Ovary (tissue), 9 donors: ENCODE results near the gene MTHFD2. TPM values are rescaled to one million over a fixed set of nuclear protein-coding genes. Genes with fewer than 3 reads are reported as not detected.

Experiments
- DNase-seq, 5 donors: peaks; one replicate each; pipeline ENCODE4 v3.0.0-alpha.2; 2019 to 2020
- H3K27ac ChIP-seq, 2 donors: fragments of 200-600 bp; one replicate each; pipeline versions ENCODE4 v1.5.1 to v1.8.0; 2019 to 2022
- H3K27me3 ChIP-seq: fragments of 200-600 bp; one replicate; pipeline ENCODE4 v1.8.0; 2022
- H3K36me3 ChIP-seq: fragments of 200-600 bp; sonication (generic); one replicate; pipeline ENCODE4 v1.5.1; 2019
- H3K4me1 ChIP-seq: one replicate; pipeline ENCODE4 v1.8.1; 2013; ENCODE audit warnings: mild to moderate bottlenecking, moderate library complexity; ENCODE audit not compliant: insufficient read depth
- H3K4me3 ChIP-seq: fragments of 200-600 bp; sonication (generic); one replicate; pipeline ENCODE4 v1.5.1; 2017
- H3K9me3 ChIP-seq, 2 donors: fragments of 200-600 bp in 1 of 2; sonication (generic) in 1 of 2; one replicate each; pipeline versions ENCODE4 v1.5.1 to v1.8.1; 2013 to 2019; ENCODE audit warnings: mild to moderate bottlenecking in 1 of 2, moderate library complexity in 1 of 2
- EP300 ChIP-seq: sonication (generic); formaldehyde crosslinking; IDR thresholded peaks from one replicate; pipeline ENCODE4 v1.6.1; 2017; ENCODE audit warnings: antibody characterized with exemption
- POLR2A ChIP-seq: fragments of 450-650 bp; IDR thresholded peaks from one replicate; pipeline ENCODE4 v1.6.1; 2017; ENCODE audit warnings: antibody characterized with exemption, mild to moderate bottlenecking, moderate library complexity
- WGBS, 3 donors: extraction: QIAGEN DNeasy Blood & Tissue Kit in 1 of 3; methylation state at CpG; one replicate each; pipeline versions ENCODE4 v1.1.5 to v1.1.7; 2013 to 2017; 5-methylcytosine and 5-hydroxymethylcytosine counted together
- intact Hi-C, 4 donors: fragments of 100-400 bp; cut with DNase I; formaldehyde crosslinking; loops; one replicate each; pipeline versions ENCODE4 v1.11.0 to v1.15.1; 2022 to 2023
- polyA plus RNA-seq, 2 donors: library from polyadenylated mRNA; stranded (reverse); fragments of 200-250 nt in 1 of 2; fragments of 350-450 nt in 1 of 2; fragmentation: Illumina TruSeq in 1 of 2; extraction: RNeasy Lipid Tissue Mini Kit (QIAGEN cat#74804) in 1 of 2; gene quantifications; one replicate each; pipeline ENCODE4 v1.2.3, GENCODE V29; 2013 to 2014
- total RNA-seq, 7 donors: library from RNA; depleted of rRNA in 2 of 7; stranded (reverse); fragments of >200 nt in 2 of 7; fragmentation: NEBNext Ultra II Directional in 3 of 7; extraction: Animal tissue kit (Norgen Biotek cat#: 25700) in 3 of 7; gene quantifications; one replicate each; pipeline versions ENCODE4 v1.1.0 to v1.2.4, GENCODE V29; 2016 to 2023
- TF ChIP-seq, protein P1 (sequence below), 3 donors: fragments of 450-650 bp in 2 of 3; fragments of 200-600 bp in 1 of 3; IDR thresholded peaks; one replicate each; pipeline versions ENCODE4 v1.5.1 to v1.8.0; 2016 to 2022; ENCODE audit warnings: antibody characterized with exemption in 3 of 3, mild to moderate bottlenecking in 1 of 3
- donor health status: DM: no; HTN: no; CAD: no; lungs with moderate emphysema.
- donor health status: DM: no; HTN: no; CAD: no.
- donor health status: Bipolar disorder and iron deficiency.
- donor health status: DM: yes; HTN: yes; CAD: no.
- donor health status: DM: no; HTN: no; CAD: no.
- donor health status: DM: yes; HTN: yes; CAD: no.

MTHFD2 gene
- total and polyA plus RNA-seq, 9 donors = 6.5 to 229 (median 22.3) TPM

DNA sequence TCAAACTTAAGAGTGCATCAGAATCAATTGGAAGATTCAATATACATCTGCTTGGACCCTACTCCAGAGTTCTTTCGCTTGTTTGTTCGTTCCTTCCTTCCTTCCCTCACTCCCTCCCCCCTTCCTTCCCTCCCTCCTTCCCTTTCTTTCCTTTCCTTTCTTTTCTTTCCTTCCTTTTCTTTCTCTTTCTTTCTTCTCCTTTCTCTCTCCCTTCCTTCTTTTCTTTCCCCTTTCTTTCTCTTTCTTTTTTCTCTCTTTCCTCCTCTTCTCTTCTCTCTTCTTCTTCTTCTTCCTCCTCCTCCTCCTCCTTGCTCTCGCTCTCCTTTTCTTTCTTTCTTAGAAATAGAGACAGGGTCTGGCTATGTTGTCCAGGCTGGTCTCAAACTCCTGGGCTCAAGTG lies 45.9 kb downstream of the MTHFD2 start:
- intact Hi-C loops = no loop called here
- no peak overlapping the region for H3K27ac ChIP-seq
- TF ChIP-seq EP300 = no peak
- no peak for TF ChIP-seq POLR2A
- TF ChIP-seq, protein P1, sequence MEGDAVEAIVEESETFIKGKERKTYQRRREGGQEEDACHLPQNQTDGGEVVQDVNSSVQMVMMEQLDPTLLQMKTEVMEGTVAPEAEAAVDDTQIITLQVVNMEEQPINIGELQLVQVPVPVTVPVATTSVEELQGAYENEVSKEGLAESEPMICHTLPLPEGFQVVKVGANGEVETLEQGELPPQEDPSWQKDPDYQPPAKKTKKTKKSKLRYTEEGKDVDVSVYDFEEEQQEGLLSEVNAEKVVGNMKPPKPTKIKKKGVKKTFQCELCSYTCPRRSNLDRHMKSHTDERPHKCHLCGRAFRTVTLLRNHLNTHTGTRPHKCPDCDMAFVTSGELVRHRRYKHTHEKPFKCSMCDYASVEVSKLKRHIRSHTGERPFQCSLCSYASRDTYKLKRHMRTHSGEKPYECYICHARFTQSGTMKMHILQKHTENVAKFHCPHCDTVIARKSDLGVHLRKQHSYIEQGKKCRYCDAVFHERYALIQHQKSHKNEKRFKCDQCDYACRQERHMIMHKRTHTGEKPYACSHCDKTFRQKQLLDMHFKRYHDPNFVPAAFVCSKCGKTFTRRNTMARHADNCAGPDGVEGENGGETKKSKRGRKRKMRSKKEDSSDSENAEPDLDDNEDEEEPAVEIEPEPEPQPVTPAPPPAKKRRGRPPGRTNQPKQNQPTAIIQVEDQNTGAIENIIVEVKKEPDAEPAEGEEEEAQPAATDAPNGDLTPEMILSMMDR (IDR thresholded peaks at IDR 0.05) = no peak
- H3K36me3 ChIP-seq = no peaks in the 10 kb centered on the region
- 85 to 91% (median 89%) methylated on average over 3 of the region's 3 CpGs for WGBS, 3 donors
- no peaks in the 10 kb centered on the region for H3K4me1 ChIP-seq
- no peaks in the 10 kb centered on the region for H3K27me3 ChIP-seq
- H3K4me3 ChIP-seq = no peak overlapping the region
- no peak for DNase-seq
- no peaks in the 10 kb centered on the region for H3K9me3 ChIP-seq

DNA sequence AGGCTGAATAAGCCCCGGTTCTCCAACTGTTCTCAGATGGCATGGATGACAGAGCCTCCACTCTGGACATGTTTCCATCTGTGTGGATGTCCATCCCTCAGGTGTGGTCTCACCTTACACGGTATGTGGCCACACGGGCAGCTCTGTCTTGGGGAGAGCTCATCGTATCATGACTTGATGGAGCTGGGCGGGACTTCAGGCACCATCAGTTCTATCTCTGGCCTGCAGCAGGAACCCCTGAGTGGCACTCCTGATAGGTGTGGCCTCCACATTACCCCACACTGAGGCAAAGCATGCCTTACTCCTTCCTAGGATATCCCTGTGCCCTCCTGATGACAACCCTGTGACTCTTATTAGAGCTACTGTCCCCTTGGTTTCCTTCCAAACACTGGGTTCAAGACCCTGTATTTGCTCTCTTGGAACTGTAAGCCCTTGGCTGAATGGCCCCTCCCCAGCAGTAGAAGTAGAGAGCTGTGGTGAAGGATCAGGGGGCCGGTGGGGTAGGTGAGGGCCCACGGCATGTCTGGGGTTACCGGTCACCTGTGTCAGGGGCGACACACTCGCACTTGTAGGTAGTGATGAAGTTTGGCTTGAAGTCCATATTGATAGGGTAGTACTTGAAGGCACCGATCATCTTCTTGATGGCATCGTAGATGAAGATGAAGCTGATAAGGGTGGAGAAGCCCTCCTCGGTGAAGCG lies 48.2 kb downstream of the MTHFD2 start:
- TF ChIP-seq, protein P1 (IDR thresholded peaks at IDR 0.05) = no peak
- TF ChIP-seq POLR2A = no peak
- TF ChIP-seq EP300 = no peak
- intact Hi-C loops = no loop called here

DNA sequence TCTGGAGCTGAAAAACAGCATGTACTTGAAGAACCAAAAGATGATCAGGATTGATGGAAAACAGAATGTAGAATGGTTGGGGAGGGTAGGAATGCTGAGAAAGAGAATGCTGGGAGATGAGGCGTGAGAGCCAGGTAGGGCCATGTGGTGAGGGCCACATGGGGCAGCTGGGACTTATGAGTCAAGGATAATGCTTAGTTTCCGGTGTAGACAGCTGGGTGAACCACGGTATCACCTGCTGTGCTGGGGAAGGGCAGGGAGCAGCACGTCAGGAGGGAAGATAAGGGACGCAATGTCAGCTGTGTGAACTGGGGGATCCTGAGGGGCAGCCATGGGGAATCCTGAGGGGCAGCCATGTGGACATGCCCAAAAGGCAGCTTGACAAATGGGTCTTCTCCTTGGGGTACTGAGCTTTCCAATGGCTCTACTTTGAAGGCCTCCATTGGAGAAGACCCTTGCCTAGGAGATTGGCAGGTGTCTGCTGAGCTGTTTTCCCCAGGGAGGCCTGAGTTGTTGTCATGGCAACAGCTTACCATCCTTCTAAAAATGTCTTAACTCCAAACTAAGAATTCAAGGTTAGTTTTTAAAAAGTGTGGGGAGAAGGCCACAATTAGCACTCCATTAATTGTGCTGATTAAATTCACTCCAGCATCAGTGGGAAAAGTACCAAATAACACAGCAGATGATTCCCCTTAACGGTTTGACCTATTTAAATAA lies 51.1 kb downstream of the MTHFD2 start:
- Histone ChIP-seq H3K4me3 (no peak overlapping the region), H3K27ac (no peak overlapping the region), H3K27me3 (no peaks in the 10 kb centered on the region), H3K9me3 (no peaks in the 10 kb centered on the region), H3K36me3 (no peaks in the 10 kb centered on the region), H3K4me1 (no peaks in the 10 kb centered on the region)
- DNase-seq = no peak
- intact Hi-C loops = loop anchor here in 1 of 4 donors (10.0 kb wide), 1 partner anchor 105 kb away; the partner anchor contains the start of gene BOLA3
- WGBS, 3 donors = 63 to 73% (median 67%) methylated on average over 6 of the region's 6 CpGs
- TF ChIP-seq, protein P1 (IDR thresholded peaks at IDR 0.05) = no peak
- TF ChIP-seq EP300 (no peak), POLR2A (no peak)

More for the DNA sequence above, 48.2 kb downstream of the MTHFD2 start:
- no peak for DNase-seq
- H3K9me3 ChIP-seq = no peaks in the 10 kb centered on the region
- H3K4me3 ChIP-seq = no peak overlapping the region
- H3K4me1 ChIP-seq = no peaks in the 10 kb centered on the region
- no peak overlapping the region for H3K27ac ChIP-seq
- 93 to 96% (median 95%) methylated on average over 14 of the region's 14 CpGs for WGBS, 3 donors
- H3K36me3 ChIP-seq = no peaks in the 10 kb centered on the region
- no peaks in the 10 kb centered on the region for H3K27me3 ChIP-seq

DNA sequence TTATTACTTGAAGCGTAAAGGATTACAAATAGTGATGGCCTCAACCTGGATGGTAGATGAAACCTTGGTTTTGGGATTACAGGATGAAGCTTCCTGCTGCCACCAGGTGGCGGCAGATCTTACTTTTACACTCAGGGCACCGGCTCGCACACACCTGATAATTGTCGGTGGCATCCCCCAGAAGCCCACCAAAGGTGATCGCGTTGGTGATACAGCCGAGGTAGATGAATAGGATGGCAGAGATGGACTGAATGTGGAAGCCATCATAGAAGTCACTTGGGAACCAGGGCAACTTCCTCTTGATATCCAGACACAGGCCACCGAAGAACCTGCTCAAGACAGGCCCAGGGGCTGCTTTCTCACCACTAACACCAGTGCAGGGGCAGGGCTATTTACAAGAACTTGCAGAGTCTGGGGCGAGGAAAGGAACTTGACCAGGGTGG lies 51.8 kb downstream of the MTHFD2 start:
- H3K4me3 ChIP-seq = no peak overlapping the region
- no peaks in the 10 kb centered on the region for H3K9me3 ChIP-seq
- no peaks in the 10 kb centered on the region for H3K27me3 ChIP-seq
- no peaks in the 10 kb centered on the region for H3K36me3 ChIP-seq
- peak; percentile 30 to 65 (median 49) for DNase-seq
- no peak overlapping the region for H3K27ac ChIP-seq
- no peaks in the 10 kb centered on the region for H3K4me1 ChIP-seq
- intact Hi-C loops = loop anchor here in 1 of 4 donors (10.0 kb wide), 1 partner anchor 105 kb away; the partner anchor contains the start of gene BOLA3
- WGBS, 3 donors = 22 to 26% (median 24%) methylated on average over 10 of the region's 10 CpGs
- TF ChIP-seq POLR2A (no peak), EP300 (no peak)
- TF ChIP-seq, protein P1 (IDR thresholded peaks at IDR 0.05) = peak; percentile 46 to 52 (median 47)
